HAP-1 (cell line): Measurements from ENCODE around the gene DVL1.

ENCODE experiments used
- DNase-seq, 2 experiments: peaks; one replicate each; pipeline ENCODE4 v3.0.0-alpha.2; 2016 to 2020; ENCODE audit warnings: low spot score in 2 of 2
- H3K27me3 ChIP-seq: fragments of 250-450 bp; sonication (Bioruptor Pico); 2 replicates; pipeline ENCODE4 v1.5.1; 2020; ENCODE audit warnings: low read depth, mild to moderate bottlenecking, moderate library complexity
- H3K36me3 ChIP-seq: fragments of 250-450 bp; sonication (Bioruptor Pico); replicated peaks from 2 replicates; pipeline ENCODE4 v1.5.1; 2020; ENCODE audit warnings: mild to moderate bottlenecking
- H3K4me1 ChIP-seq: fragments of 250-450 bp; sonication (Bioruptor Pico); 2 replicates; pipeline ENCODE4 v1.5.1; 2020; ENCODE audit warnings: mild to moderate bottlenecking
- H3K4me3 ChIP-seq: fragments of 250-450 bp; sonication (Bioruptor Pico); 2 replicates; pipeline ENCODE4 v1.5.1; 2020; ENCODE audit warnings: mild to moderate bottlenecking, moderate library complexity
- H3K9me3 ChIP-seq: fragments of 250-450 bp; sonication (Bioruptor Pico); 2 replicates; pipeline ENCODE4 v1.5.1; 2020; ENCODE audit warnings: mild to moderate bottlenecking, moderate library complexity
- in situ Hi-C: fragments of 300-500 bp; cut with MboI; formaldehyde crosslinking; loops from 3 replicates; pipeline ENCODE4 v1.14.3; 2020; ENCODE audit warnings: low sequenced_read_pairs, inconsistent platforms, mixed read lengths

DVL1 gene

GRCh38 chr1:1345384-1345783, 3.8 kb downstream of the DVL1 start:
- Histone ChIP-seq H3K9me3 (no peaks in the 10 kb centered on the region), H3K4me1 (no peaks in the 10 kb centered on the region), H3K4me3 (no peak overlapping the region), H3K27me3 (no peaks in the 10 kb centered on the region), H3K36me3 (peaks cover 11% of the 10 kb centered on the region)
- DNase-seq, result no peak
- in situ Hi-C loops, result no loop called here

DNA sequence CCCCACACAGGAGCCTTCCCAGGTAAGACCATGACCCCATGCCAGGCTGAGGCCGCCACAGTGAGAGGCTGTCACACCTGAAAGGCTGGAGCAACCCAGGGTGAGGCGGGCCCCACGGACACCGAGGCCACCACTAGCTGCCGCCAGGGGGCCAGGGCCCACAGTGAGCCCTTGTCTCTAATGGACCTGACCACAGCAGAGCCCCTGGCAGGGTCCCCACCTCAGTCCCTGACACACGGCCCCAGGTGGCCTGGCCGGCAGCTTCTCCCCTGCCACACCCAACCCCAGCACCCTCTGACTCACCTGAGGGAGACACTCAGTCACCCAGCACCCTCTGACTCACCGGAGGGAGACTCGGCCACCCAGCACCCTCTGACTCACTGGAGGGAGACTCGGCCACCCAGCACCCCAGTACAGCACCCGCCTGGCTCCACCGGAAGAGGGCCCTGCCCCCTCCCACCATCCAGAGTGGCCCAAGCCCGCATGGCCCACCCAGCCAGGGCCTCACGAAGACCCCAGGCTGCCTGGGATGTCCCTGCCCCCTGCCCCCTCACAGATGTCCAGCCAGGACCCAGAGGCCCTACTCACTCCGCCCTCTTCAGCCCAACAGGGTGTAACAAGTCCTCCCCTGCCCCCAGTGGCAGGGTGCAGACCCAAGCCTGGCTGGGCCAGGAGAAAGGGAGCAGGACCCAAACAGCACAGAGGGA, 4.4 kb downstream of the DVL1 start:
- Histone ChIP-seq H3K4me3 (no peak overlapping the region), H3K9me3 (no peaks in the 10 kb centered on the region), H3K36me3 (peaks cover 15% of the 10 kb centered on the region), H3K27me3 (no peaks in the 10 kb centered on the region), H3K4me1 (no peaks in the 10 kb centered on the region)
- in situ Hi-C loops, result no loop called here
- peak in 1 of 2 experiments; percentile 62 for DNase-seq

GRCh38 chr1:1343811-1344421, 5.3 kb downstream of the DVL1 start:
- Histone ChIP-seq H3K4me1 (no peaks in the 10 kb centered on the region), H3K9me3 (no peaks in the 10 kb centered on the region), H3K36me3 (peaks cover 18% of the 10 kb centered on the region), H3K4me3 (no peak overlapping the region), H3K27me3 (no peaks in the 10 kb centered on the region)
- in situ Hi-C loops, result no loop called here
- no peak for DNase-seq

- DNase-seq, result no peak
- Histone ChIP-seq H3K4me3 (no peak overlapping the region), H3K36me3 (peaks cover 26% of the 10 kb centered on the region), H3K4me1 (no peaks in the 10 kb centered on the region), H3K9me3 (no peaks in the 10 kb centered on the region), H3K27me3 (no peaks in the 10 kb centered on the region)
- in situ Hi-C loops, result no loop called here
Measured at GRCh38 chr1:1342584-1343115, 6.6 kb downstream of the DVL1 start.

DNA sequence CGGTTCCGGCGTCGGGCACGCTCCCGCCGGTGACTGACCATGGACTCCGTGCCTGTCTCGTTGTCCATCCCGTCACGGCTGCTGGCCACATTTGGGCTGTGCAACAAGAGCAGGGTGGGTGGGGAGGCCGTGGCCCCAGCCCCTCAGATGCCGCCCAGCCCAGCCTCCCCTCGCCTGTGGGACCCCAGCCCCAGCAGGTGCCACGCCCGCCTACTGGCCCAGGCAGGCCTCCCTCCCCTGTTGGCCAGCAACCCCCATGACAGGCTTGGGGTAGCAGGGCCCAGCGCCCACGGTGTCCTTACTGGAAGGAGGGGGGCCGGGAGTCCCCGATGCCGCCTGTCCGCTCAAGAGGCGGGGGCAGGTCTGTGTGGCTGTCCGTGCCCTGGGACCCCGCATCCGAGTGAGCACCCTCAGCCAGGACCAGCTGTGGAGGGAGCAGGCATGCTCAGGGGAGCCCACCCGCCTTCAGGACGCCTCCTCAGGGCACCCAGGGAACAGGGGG, 7.1 kb downstream of the DVL1 start:
- H3K4me3 ChIP-seq, result no peak overlapping the region
- H3K9me3 ChIP-seq, result no peaks in the 10 kb centered on the region
- in situ Hi-C loops, result no loop called here
- no peaks in the 10 kb centered on the region for H3K4me1 ChIP-seq
- peaks cover 30% of the 10 kb centered on the region for H3K36me3 ChIP-seq
- no peaks in the 10 kb centered on the region for H3K27me3 ChIP-seq
- no peak for DNase-seq

DNA sequence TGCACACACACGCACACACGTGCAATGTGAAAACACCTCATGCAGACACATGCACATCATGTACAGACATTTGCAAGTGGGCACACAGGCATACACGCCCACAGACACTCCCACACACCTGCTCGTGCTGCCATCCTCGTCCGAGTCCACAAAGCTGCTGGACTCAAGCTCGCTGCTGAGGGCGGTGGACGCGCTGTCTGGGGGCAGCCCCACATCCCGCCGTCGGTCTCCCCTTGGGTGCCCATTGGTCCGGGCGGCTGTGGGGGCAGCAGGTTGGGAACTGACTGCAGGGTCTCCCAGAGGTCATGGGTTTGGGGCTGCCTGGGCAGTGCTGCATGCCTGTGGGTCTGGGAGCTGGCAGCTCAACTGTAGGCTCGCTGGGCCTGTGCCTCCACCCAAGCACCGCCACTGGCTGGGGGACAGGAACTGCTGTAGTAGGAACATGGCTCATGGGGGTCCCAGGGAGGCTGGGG, 7.6 kb downstream of the DVL1 start:
- no peak for DNase-seq
- no peaks in the 10 kb centered on the region for H3K27me3 ChIP-seq
- peaks cover 36% of the 10 kb centered on the region for H3K36me3 ChIP-seq
- H3K9me3 ChIP-seq, result no peaks in the 10 kb centered on the region
- in situ Hi-C loops, result no loop called here
- no peaks in the 10 kb centered on the region for H3K4me1 ChIP-seq
- no peak overlapping the region for H3K4me3 ChIP-seq

GRCh38 chr1:1340791-1341548, 8.2 kb downstream of the DVL1 start:
- H3K4me3 ChIP-seq, result no peak overlapping the region
- H3K36me3 ChIP-seq, result peaks cover 38% of the 10 kb centered on the region
- H3K27me3 ChIP-seq, result no peaks in the 10 kb centered on the region
- DNase-seq, result no peak
- H3K9me3 ChIP-seq, result no peaks in the 10 kb centered on the region
- in situ Hi-C loops, result no loop called here
- H3K4me1 ChIP-seq, result no peaks in the 10 kb centered on the region

DNA sequence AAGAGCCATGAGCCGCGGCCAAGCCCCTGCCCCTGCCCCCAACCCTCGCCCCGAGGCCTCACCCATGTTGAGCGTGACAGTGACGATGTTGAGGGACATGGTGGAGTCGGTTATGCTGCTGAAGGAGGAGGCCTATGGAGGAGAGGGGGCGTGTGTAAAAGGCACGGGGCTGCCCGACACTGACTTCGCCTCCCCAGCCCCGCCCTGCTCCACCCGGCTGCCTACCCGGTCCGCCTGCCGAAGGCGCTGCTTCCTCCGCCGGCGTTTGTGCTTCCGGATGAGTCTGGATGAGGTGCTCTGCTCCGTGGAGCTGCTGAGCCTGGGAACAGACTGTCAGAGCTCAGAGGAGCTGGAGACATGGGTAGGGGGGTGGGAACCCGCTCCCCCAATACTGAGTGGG, 9.0 kb downstream of the DVL1 start:
- H3K36me3 ChIP-seq, result peaks cover 40% of the 10 kb centered on the region
- in situ Hi-C loops, result no loop called here
- H3K27me3 ChIP-seq, result no peaks in the 10 kb centered on the region
- H3K9me3 ChIP-seq, result no peaks in the 10 kb centered on the region
- no peak overlapping the region for H3K4me3 ChIP-seq
- DNase-seq, result no peak
- H3K4me1 ChIP-seq, result no peaks in the 10 kb centered on the region

- no peaks in the 10 kb centered on the region for H3K27me3 ChIP-seq
- H3K36me3 ChIP-seq, result peaks cover 40% of the 10 kb centered on the region
- in situ Hi-C loops, result no loop called here
- no peaks in the 10 kb centered on the region for H3K4me1 ChIP-seq
- H3K9me3 ChIP-seq, result no peaks in the 10 kb centered on the region
- no peak for DNase-seq
- H3K4me3 ChIP-seq, result no peak overlapping the region
Measured at GRCh38 chr1:1338278-1338677, 10.9 kb downstream of the DVL1 start.

DNA sequence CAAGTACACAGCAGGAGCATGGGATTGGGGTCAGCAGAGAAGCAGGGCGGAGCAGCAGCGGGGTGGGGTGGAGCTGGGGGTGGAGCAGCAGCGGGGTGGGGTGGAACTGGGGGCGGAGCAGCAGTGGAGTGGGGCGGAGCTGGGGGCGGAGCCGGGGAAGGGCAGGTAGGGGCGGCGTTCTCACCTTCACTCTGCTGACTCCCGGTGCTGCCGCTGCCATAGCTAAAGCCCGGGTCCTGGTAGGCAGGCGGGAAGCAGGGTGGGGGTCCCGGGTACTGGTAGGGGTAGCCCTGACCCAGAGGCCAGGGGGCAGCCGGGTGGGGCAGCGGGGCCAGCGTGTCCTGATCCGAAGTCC, 11.4 kb downstream of the DVL1 start:
- Histone ChIP-seq H3K9me3 (no peaks in the 10 kb centered on the region), H3K36me3 (peaks cover 40% of the 10 kb centered on the region), H3K27me3 (no peaks in the 10 kb centered on the region), H3K4me3 (no peak overlapping the region), H3K4me1 (no peaks in the 10 kb centered on the region)
- in situ Hi-C loops, result no loop called here
- DNase-seq, result peak in 1 of 2 experiments; percentile 68

- peaks cover 40% of the 10 kb centered on the region for H3K36me3 ChIP-seq
- no peaks in the 10 kb centered on the region for H3K4me1 ChIP-seq
- in situ Hi-C loops, result no loop called here
- no peaks in the 10 kb centered on the region for H3K9me3 ChIP-seq
- DNase-seq, result no peak
- no peaks in the 10 kb centered on the region for H3K27me3 ChIP-seq
- no peak overlapping the region for H3K4me3 ChIP-seq
Measured at GRCh38 chr1:1336931-1337792, 12.1 kb downstream of the DVL1 start.

- in situ Hi-C loops, result no loop called here
Measured at GRCh38 chr1:1336446-1336845, 12.8 kb downstream of the DVL1 start.

DNA sequence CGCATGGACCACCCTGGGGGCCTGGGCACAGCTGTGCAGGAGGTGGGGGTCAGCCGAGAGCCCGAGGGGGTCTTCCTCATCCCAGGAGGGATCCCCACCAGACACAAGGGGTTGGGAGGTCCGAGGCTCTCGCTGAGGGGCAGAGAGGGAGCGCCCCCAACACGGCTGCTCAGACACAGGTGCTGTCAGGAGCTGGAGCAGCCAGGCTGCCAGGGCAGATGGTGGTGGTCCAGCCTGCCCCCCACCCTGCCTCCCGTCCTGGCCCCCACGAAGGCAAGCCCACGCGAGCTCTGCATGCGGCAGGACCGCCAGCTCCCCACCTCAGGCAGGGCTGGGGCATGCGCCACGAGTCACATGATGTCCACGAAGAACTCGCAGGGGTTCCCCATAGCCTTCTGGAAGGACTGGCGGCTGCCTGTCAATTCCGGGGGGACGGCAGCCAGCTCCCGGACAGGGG, 13.4 kb downstream of the DVL1 start:
- no peak for DNase-seq
- peaks cover 29% of the 10 kb centered on the region for H3K36me3 ChIP-seq
- H3K27me3 ChIP-seq, result no peaks in the 10 kb centered on the region
- in situ Hi-C loops, result no loop called here
- no peak overlapping the region for H3K4me3 ChIP-seq
- H3K4me1 ChIP-seq, result no peaks in the 10 kb centered on the region
- no peaks in the 10 kb centered on the region for H3K9me3 ChIP-seq

More at GRCh38 chr1:1336446-1336845, 12.8 kb downstream of the DVL1 start:
- no peak for DNase-seq
- Histone ChIP-seq H3K27me3 (no peaks in the 10 kb centered on the region), H3K36me3 (peaks cover 35% of the 10 kb centered on the region), H3K4me1 (no peaks in the 10 kb centered on the region), H3K4me3 (no peak overlapping the region), H3K9me3 (no peaks in the 10 kb centered on the region)
